HG03457 (cell line): ENCODE measurements around the gene RHOT2.
"Not testable (repeated sequence)": the region's sequence is repeated elsewhere in the genome, so short reads cannot be mapped to it uniquely, and the experiment has no call there.

Experiments
- ATAC-seq: cut with Tn5 transposase; IDR thresholded peaks from one replicate; pipeline ENCODE4 v1.9.1; 2021; ENCODE audit warnings: moderate number of reproducible peaks; ENCODE audit not compliant: unreplicated experiment

Gene RHOT2

GRCh38 chr16:712740-713250, 44.9 kb downstream of the RHOT2 start:
- ATAC-seq = not testable (repeated sequence)

DNA sequence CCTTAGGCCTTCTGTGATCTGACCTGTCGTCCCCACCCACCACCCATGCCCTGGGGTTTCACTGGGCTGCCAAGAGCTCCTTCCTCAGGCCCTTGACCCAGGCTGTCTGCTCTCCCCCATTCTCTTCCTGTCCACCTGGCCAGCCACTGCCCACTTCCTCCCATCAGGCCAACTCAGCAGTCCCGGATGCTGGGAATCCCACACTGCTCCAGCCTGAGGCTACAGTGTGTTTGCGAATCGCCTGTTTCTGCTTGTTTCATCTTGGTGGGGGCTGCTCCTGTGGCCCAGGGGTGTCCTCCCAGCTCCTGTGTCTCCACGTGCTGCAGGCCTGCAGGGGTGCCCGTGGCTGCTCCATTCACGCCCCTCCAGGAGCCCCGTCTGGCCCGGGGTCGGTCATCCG, 46.1 kb downstream of the RHOT2 start:
- ATAC-seq = no peak

- ATAC-seq = no peak
These were observed 46.9 kb downstream of the RHOT2 start, which contains the start of gene METRN for GRCh38 chr16:714558-715476. TSS of gene METRN (plus strand) at chr16:715118. CDS start at chr16:715290, 172 bp downstream.

DNA sequence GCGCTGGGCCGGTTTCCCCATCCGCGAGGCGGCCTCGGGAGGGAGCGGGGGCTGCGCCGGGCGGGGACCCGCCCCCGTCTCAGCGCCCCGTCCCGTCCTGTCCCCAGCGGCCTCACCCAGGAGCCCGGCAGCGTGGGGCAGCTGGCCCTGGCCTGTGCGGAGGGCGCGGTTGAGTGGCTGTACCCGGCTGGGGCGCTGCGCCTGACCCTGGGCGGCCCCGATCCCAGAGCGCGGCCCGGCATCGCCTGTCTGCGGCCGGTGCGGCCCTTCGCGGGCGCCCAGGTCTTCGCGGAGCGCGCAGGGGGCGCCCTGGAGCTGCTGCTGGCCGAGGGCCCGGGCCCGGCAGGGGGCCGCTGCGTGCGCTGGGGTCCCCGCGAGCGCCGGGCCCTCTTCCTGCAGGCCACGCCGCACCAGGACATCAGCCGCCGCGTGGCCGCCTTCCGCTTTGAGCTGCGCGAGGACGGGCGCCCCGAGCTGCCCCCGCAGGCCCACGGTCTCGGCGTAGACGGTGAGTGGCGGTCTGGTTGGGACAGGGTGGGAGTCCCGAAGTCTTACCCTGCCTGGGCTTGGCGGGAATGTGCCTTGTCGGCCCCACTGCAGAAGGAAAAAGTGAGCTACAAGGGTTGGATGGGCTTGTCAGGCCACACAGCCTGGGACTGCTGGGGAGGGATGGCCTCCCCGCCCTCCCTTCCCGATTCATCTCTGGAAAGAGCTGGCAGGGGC, 47.7 kb downstream of the RHOT2 start:
- no peak for ATAC-seq

DNA sequence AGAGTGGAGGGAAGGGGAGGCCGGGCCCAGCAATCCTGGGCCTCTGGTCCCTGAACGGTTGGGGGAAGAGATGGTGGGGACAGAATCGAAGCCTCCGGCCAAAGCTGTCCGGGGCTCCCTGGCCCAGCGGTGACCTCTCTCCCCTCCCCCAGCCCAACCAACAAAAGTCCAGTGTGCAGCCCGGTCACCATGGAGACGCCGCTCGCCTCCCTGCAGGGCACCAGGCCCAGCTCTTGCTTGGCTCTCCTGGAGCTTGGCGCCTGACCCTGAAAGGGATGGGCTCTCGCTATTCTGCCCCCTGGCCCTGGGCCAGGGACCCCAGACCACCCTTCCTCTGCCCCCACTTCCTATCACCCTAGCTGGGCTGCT, 48.3 kb downstream of the RHOT2 start:
- ATAC-seq = no peak

GRCh38 chr16:716768-717325, 48.9 kb downstream of the RHOT2 start:
- ATAC-seq = no peak

DNA sequence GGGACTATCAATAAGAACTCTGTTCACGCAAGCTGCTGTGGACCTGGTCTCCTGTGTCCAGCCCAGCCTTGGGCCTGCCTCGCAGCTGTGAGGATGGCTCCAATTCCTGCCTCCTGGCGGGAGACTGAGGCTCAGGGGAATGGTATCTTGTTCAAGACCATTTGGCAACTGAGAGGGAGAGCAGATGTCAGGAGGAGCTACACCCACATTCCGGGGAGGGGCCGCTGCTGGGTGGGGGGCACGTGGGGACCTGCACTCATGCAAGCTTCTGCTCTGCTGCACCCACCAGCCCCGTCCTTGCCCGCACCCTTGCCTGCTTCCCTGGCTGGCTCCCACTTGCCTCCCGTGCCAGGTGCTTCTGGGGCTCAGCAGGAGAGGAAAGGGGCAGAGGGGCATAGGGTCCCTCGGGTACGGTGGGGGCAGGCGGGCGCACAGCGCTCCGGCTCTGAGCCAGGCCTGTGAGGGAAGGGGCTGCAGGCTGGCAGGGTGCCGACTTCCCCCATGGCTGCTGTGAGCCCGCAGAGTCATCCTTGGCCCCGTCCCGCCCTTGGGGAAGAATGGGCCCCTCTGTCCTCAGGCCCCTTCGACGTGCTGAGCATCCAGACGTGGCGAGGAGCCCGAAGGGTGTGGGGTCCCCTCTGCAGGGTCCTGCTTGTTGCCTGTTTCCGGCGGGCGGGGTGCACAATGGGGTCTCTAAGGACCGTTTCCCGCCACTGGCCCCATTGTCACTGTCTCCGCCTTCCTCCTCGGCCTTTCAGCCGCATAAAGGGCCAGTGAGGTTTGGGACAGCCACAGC, 49.7 kb downstream of the RHOT2 start:
- ATAC-seq = no peak

DNA sequence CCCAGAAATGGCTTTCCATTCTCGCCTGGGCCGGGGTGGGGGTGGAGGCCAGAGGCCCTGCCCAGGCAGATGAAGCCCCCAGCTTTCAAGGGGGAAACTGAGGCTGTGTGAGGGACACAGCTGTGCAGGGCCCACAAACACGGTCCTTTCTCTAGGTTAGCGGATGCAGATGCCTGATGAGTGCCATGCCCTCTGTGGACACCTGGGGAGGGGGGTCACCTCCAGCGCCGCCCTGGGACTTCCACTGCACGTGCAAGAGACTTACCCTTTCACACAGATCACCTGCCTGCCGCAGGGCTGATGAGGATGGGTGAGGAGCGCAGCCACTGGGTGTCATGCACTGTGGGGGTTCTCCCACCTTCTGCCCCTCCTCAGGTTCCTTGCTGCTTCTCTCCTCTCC, 50.5 kb downstream of the RHOT2 start:
- ATAC-seq = no peak

GRCh38 chr16:718922-719321, 51.0 kb downstream of the RHOT2 start:
- no peak for ATAC-seq

DNA sequence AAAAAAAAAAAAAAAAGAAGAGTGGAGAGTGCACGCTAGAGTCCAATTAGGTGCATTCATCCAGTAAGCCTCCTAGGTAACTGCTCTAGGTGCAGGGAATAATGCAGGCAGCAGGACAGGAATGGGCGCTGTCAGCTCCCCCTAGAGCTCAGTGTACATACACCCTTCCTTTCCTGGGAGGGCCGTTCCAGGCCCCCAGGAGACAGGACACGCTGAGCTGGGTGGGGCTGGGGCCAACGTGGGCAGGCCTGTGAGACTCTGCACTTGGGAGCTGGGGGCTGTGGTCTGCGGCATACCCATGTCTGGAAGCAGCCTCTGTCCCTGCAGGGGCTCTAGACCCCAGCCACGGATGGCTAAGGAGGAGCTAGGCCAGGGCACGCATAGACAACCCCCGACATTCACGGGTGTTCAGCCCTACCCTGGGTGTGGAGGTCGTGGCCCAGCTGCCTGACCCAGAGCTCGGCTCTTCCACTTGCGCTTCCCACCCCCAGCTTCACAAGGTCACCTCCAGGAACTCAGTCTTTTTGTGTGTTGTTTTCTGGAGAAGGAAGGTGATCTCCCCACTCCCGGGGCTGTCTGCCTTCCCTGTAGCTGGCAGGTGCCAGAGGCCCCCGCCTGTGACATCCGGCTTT, 52.0 kb downstream of the RHOT2 start:
- no peak for ATAC-seq

DNA sequence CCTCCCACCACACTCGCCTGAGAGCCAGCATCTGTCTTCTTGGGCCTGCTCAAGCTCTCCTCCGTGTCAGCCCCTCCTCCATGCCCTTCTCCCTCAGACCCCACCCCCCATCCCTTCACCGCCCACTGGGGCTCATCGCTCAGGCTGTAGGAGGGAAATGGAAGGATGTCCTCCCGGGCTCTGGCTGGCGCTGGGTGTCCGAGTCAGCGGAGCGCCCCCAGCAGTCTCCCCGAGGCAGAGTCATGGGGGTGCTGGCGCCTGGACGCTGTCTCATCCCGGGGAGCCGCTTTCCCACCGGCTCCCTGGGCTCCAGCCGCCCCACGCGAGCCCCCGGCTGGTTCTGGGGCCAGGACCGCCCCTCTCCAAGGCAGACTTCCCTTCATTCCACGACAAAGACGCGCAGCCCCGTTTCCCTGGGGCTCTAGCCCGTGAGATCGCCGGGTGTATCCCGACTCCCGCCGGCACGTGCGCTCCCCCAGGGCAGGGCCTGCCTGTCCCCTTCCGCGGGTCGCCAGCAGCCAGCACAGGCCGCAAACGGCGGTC, 52.6 kb downstream of the RHOT2 start:
- no peak for ATAC-seq

DNA sequence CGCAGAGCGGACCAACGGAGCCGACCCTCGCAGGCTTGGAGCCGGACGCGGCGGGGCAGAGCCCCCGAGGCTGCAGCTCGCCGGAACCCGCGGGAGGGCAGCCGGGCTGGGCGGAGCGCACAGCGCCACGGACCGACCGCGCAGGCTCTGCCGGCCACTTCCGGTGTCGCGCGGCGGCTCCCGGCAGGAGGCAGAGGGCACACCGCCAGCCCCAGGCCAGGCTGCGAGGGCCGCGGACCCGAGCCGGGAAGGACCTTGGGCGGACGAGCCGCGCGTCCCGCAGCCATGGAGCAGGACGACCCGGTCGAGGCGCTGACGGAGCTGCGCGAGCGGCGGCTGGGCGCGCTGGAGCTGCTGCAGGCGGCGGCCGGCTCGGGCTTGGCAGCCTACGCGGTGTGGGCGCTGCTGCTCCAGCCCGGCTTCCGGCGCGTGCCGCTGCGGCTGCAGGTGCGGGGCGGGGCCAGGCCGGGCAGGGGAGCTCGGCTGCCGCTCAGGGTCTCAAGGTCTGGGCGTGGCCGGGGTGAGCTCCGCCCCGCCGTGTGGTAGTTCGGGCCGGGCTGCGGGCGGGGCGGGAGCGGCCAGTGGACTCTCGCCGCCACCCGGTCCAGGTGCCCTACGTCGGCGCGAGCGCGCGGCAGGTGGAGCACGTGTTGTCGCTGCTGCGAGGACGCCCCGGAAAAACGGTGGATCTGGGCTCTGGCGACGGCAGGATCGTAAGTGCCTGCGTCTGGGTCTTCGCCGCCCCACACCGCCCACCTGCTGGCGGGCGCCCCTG, 53.2 kb downstream of the RHOT2 start, which contains the start of gene ANTKMT:
Gene ANTKMT (plus strand): TSS at position 157 of the 775 bp plus-strand sequence. CDS start 129 bp downstream, at position 286.
- peak; percentile 53 for ATAC-seq

DNA sequence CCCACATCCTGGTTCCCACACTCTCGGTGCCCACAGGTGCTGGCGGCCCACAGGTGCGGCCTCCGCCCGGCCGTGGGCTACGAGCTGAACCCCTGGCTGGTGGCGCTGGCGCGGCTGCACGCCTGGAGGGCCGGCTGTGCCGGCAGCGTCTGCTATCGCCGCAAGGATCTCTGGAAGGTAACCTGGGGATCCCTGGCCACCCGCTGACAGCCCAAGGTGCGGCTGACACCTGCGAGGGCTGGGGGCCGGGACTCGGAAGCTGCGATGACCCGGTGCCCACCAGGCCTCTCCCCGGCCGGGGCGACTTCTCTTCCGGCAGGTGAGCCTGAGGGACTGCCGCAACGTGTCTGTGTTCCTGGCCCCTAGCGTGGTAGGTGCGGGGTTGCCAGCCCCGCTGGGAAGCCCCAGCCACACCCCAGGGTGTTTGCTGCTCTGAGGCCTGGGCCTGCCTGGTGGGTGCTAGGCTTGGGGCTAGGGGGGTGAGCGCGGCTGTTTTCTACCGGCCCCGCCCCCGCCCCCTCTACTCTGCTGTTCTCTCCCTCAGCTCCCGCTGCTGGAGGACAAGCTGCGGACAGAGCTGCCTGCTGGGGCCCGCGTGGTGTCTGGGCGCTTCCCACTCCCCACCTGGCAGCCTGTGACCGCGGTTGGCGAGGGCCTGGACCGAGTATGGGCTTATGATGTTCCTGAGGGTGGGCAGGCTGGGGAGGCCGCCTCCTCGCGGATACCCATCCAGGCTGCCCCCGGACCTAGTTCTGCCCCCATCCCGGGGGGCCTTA, 54.0 kb downstream of the RHOT2 start:
- no peak for ATAC-seq

DNA sequence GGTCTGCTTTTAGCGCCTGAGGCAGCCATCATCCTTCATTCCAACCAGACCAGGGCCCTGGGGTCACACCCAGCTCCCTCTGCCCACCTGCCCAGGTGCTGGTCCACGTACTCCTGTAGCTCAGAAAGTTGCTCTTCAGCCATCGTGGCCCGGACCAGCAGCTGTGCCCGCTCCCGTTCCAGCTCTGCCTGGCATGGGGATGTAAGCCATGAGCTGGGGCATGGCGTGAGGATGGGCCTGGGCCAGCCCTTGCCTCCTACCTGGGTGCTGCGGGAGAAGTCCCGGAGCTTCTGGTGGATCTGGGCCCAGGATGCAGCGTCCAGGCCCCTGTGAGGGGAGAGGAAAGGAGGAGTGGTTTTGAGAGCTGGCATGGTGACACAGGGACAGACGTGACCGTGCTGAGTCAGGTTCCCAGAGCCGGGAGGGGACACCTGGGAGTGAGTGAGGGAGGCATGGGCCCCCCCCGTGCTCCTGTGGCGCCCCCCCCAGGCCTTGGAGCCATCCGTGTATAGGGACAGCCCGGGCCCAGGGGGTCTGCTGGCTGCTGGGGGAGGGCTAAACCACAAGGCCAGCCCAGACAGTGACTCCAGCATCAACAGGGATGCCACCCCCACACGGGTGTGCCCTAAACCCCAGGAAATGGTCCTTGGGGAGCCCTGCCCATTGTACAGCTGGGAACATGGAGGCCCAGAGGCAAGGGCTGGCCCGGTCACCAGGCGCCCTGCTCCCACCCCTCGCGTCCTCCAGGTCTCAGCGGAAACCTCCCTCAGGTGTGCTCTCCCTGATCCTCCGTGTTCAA, 55.1 kb downstream of the RHOT2 start:
- ATAC-seq = no peak

DNA sequence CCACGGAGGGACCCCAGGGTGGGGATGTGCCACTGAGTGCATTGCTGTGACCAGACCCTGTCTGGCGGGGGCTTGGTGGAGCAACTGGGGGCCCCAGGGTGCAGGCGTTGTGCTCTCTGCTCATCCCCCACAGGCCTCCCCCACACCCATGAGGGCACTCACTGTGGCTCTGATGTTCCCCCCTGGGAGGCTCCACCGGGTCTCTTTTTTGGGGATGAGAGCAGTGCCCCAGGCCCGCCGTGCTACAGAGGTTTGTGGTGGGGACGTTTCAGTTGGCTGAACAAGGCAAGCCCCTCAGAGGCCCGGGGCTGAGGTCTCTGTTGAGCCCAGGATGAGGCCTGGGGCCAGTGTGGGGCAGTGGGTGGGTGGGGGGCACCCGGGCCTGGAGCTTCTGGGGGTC, 55.8 kb downstream of the RHOT2 start:
- no peak for ATAC-seq
